ENCODE measurements around the gene LGR5.

Gene LGR5

GRCh38 chr12:71448150-71448581 is 8.6 kb downstream of the LGR5 start:
- TF ChIP-seq CTCF (conservative IDR thresholded peaks at IDR 0.05) (no peak), ZFX (IDR thresholded peaks at IDR 0.05) (no peak)
- no peak overlapping the region for H3K27ac ChIP-seq

- TF ChIP-seq ZFX (IDR thresholded peaks at IDR 0.05) (no peak), CTCF (conservative IDR thresholded peaks at IDR 0.05) (no peak)
- H3K27ac ChIP-seq, result no peak overlapping the region
Measured at GRCh38 chr12:71449373-71450070, 9.9 kb downstream of the LGR5 start.

- no peak for TF ChIP-seq ZFX (IDR thresholded peaks at IDR 0.05)
- no peak for TF ChIP-seq CTCF (conservative IDR thresholded peaks at IDR 0.05)
- no peak overlapping the region for H3K27ac ChIP-seq
Measured at GRCh38 chr12:71452006-71452405, 12.4 kb downstream of the LGR5 start.

- H3K27ac ChIP-seq, result no peak overlapping the region
- TF ChIP-seq ZFX (IDR thresholded peaks at IDR 0.05), result no peak
Measured at GRCh38 chr12:71455028-71455737, 15.6 kb downstream of the LGR5 start.

- TF ChIP-seq CTCF (conservative IDR thresholded peaks at IDR 0.05), result no peak
- TF ChIP-seq ZFX (IDR thresholded peaks at IDR 0.05), result no peak
- H3K27ac ChIP-seq, result no peak overlapping the region
Measured at GRCh38 chr12:71456316-71456715, 16.7 kb downstream of the LGR5 start.

- no peak for TF ChIP-seq CTCF (conservative IDR thresholded peaks at IDR 0.05)
- TF ChIP-seq ZFX (IDR thresholded peaks at IDR 0.05), result no peak
- H3K27ac ChIP-seq, result no peak overlapping the region
Measured at GRCh38 chr12:71456990-71457389, 17.4 kb downstream of the LGR5 start.

- no peak overlapping the region for H3K27ac ChIP-seq
- TF ChIP-seq ZFX (IDR thresholded peaks at IDR 0.05) (no peak), CTCF (conservative IDR thresholded peaks at IDR 0.05) (no peak)
Measured at GRCh38 chr12:71460318-71460717, 20.7 kb downstream of the LGR5 start.

All from C4-2B (cell line).